HCT116 (cell line): Measurements from ENCODE around the gene DAPK1. TPM values are rescaled to one million over a fixed set of nuclear protein-coding genes. Genes with fewer than 3 reads are reported as not detected.

ENCODE experiments used
- ATAC-seq: fragments of 200-7000 bp; cut with Tn5 transposase; 2 replicates; pipeline ENCODE4 v1.9.1; 2020; ENCODE audit warnings: mild to moderate bottlenecking, moderate library complexity
- BruUV-seq: library from RNA; stranded (reverse); fragments of 400-500 nt; replicated peaks from 2 replicates; lab custom pipeline; 2021; lab: Mats Ljungman, UMichigan
- CTCF ChIA-PET: fragments of 300-600 bp; sonication (Branson Sonifier 250); formaldehyde crosslinking; loops from one replicate; lab custom pipeline; 2021; ENCODE audit warnings: antibody characterized with exemption; lab: Charles Lee
- POLR2A ChIA-PET: fragments of 300-600, 350-600 bp; sonication (Branson Sonifier 250); formaldehyde crosslinking; loops from one replicate; lab custom pipeline; 2021; ENCODE audit warnings: antibody characterized with exemption; lab: Charles Lee
- RAD21 ChIA-PET, 2 experiments: fragments of 300-600 bp; sonication (Branson Sonifier 250); formaldehyde crosslinking; loops; one replicate each; lab custom pipeline; 2023; ENCODE audit warnings: low total read pairs in 2 of 2; ENCODE audit not compliant: uncharacterized antibody in 2 of 2, unreplicated experiment in 2 of 2, low non-redundant PET in 1 of 2; lab: Charles Lee
- DNase-seq: peaks from one replicate; pipeline ENCODE4 v3.0.0-alpha.2; 2010; ENCODE audit warnings: low read depth, low spot score
- H2AFZ ChIP-seq: fragments of 200-600 bp; shearing (Covaris generic), sonication (generic); 2 replicates; pipeline ENCODE4 v1.6.1; 2017; ENCODE audit warnings: low read depth, mixed run types, mixed read lengths, antibody characterized with exemption, low read length; ENCODE audit not compliant: poor library complexity, severe bottlenecking
- H3K27ac ChIP-seq: 2 replicates; pipeline ENCODE4 v1.5.1; 2012; ENCODE audit warnings: low read depth, low read length
- H3K27me3 ChIP-seq: fragments of 200-600 bp; sonication (generic); 2 replicates; pipeline ENCODE4 v1.6.1; 2016; ENCODE audit warnings: mixed run types, low read length, mixed read lengths; ENCODE audit not compliant: insufficient read depth
- H3K36me3 ChIP-seq, 2 experiments: fragments of 200-500 bp in 1 of 2; fragments of 200-600 bp in 1 of 2; sonication (Bioruptor generic) in 1 of 2; sonication (generic) in 1 of 2; 2 replicates each; pipeline versions ENCODE4 v1.5.1 to v1.6.1; 2014 to 2016; ENCODE audit warnings: low read length in 2 of 2, inconsistent platforms in 1 of 2, mixed read lengths in 1 of 2, mixed run types in 1 of 2; ENCODE audit not compliant: insufficient read depth in 2 of 2, control insufficient read depth in 1 of 2
- H3K4me1 ChIP-seq, 2 experiments: fragments of 200-600 bp in 1 of 2; sonication (generic) in 1 of 2; 2 replicates each; pipeline versions ENCODE4 v1.5.1 to v1.6.1; 2012 to 2017; ENCODE audit warnings: low read length in 2 of 2, inconsistent platforms in 1 of 2, mild to moderate bottlenecking in 1 of 2, mixed read lengths in 1 of 2, mixed run types in 1 of 2, moderate library complexity in 1 of 2; ENCODE audit not compliant: insufficient read depth in 2 of 2, control insufficient read depth in 1 of 2
- H3K4me2 ChIP-seq: fragments of 200-600 bp; sonication (generic); 2 replicates; pipeline ENCODE4 v1.6.1; 2017; ENCODE audit warnings: mixed run types, low read length, mixed read lengths
- H3K4me3 ChIP-seq, 2 experiments: fragments of 200-600 bp in 1 of 2; sonication (generic) in 1 of 2; replicated peaks in 1 of 2; 2 replicates each; pipeline ENCODE4 v1.5.1; 2011 to 2016; ENCODE audit warnings: low read length in 2 of 2, control low read depth in 1 of 2, low read depth in 1 of 2, mild to moderate bottlenecking in 1 of 2, mixed read lengths in 1 of 2, mixed run types in 1 of 2
- H3K79me2 ChIP-seq: fragments of 200-600 bp; sonication (generic); 2 replicates; pipeline ENCODE4 v1.6.1; 2017; ENCODE audit warnings: mild to moderate bottlenecking, mixed run types, low read length, moderate library complexity, mixed read lengths; ENCODE audit not compliant: insufficient read depth
- H3K9ac ChIP-seq: fragments of 200-600 bp; sonication (generic); 2 replicates; pipeline ENCODE4 v1.6.1; 2016; ENCODE audit warnings: low read length, mixed read lengths
- H3K9me2 ChIP-seq: fragments of 200-600 bp; sonication (generic), shearing (Covaris generic); 2 replicates; pipeline ENCODE4 v1.6.1; 2017; ENCODE audit warnings: mixed run types, mild to moderate bottlenecking, moderate library complexity; ENCODE audit not compliant: insufficient read depth
- H3K9me3 ChIP-seq, 2 experiments: fragments of 200-500 bp in 1 of 2; fragments of 200-600 bp in 1 of 2; sonication (Bioruptor generic) in 1 of 2; sonication (generic) in 1 of 2; 2 replicates each; pipeline ENCODE4 v1.6.1; 2014 to 2017; ENCODE audit warnings: low read length in 2 of 2, mixed read lengths in 2 of 2, inconsistent platforms in 1 of 2, low read depth in 1 of 2, mild to moderate bottlenecking in 1 of 2, mixed run types in 1 of 2, moderate library complexity in 1 of 2; ENCODE audit not compliant: control insufficient read depth in 1 of 2, insufficient read depth in 1 of 2
- H4K20me1 ChIP-seq: fragments of 200-600 bp; sonication (generic), shearing (Covaris generic); 2 replicates; pipeline ENCODE4 v1.6.1; 2017; ENCODE audit warnings: mixed run types, mild to moderate bottlenecking, moderate library complexity; ENCODE audit not compliant: insufficient read depth
- ATF3 ChIP-seq: IDR thresholded peaks from 2 replicates; pipeline ENCODE4 v1.6.1; 2012
- CBX3 ChIP-seq: IDR thresholded peaks from 2 replicates; pipeline ENCODE4 v1.6.1; 2012; ENCODE audit warnings: low read depth
- CEBPB ChIP-seq: IDR thresholded peaks from 2 replicates; pipeline ENCODE4 v1.6.1; 2012; ENCODE audit warnings: low read depth
- EGR1 ChIP-seq: IDR thresholded peaks from 2 replicates; pipeline ENCODE4 v1.6.1; 2012; ENCODE audit warnings: low read depth
- ELF1 ChIP-seq: IDR thresholded peaks from 2 replicates; pipeline ENCODE4 v1.6.1; 2012; ENCODE audit warnings: low read depth, borderline replicate concordance
- EZH2 ChIP-seq: fragments of 200-600 bp; sonication (generic); IDR thresholded peaks from 2 replicates; pipeline ENCODE4 v1.6.1; 2017; ENCODE audit warnings: antibody characterized with exemption, mixed run types
- FOSL1 ChIP-seq: IDR thresholded peaks from 2 replicates; pipeline ENCODE4 v1.6.1; 2012; ENCODE audit warnings: low read depth
- JUND ChIP-seq: IDR thresholded peaks from 2 replicates; pipeline ENCODE4 v1.6.1; 2012
- MAX ChIP-seq: IDR thresholded peaks from 2 replicates; pipeline ENCODE4 v1.6.1; 2012
- POLR2AphosphoS5 ChIP-seq: IDR thresholded peaks from 2 replicates; pipeline ENCODE4 v1.6.1; 2011; ENCODE audit warnings: mild to moderate bottlenecking, low read depth, low read length, moderate library complexity
- RAD21 ChIP-seq: IDR thresholded peaks from 2 replicates; pipeline ENCODE4 v1.6.1; 2012; ENCODE audit warnings: low read depth, mild to moderate bottlenecking
- REST ChIP-seq: IDR thresholded peaks from 2 replicates; pipeline ENCODE4 v1.6.1; 2012; ENCODE audit warnings: low read depth
- SIN3A ChIP-seq: IDR thresholded peaks from 2 replicates; pipeline ENCODE4 v1.6.1; 2012; ENCODE audit warnings: low read depth
- SP1 ChIP-seq: IDR thresholded peaks from 2 replicates; pipeline ENCODE4 v1.6.1; 2012; ENCODE audit warnings: low read depth
- SRF ChIP-seq: IDR thresholded peaks from 2 replicates; pipeline ENCODE4 v1.6.1; 2012; ENCODE audit warnings: low read depth
- TCF7L2 ChIP-seq: IDR thresholded peaks from 2 replicates; pipeline ENCODE4 v1.7.0; 2011; ENCODE audit warnings: borderline replicate concordance, inconsistent platforms; ENCODE audit not compliant: insufficient read depth, insufficient read length; ENCODE audit errors: extremely low read depth
- ZBTB33 ChIP-seq: IDR thresholded peaks from 2 replicates; pipeline ENCODE4 v1.6.1; 2011; ENCODE audit warnings: mild to moderate bottlenecking, low read length, moderate library complexity; ENCODE audit not compliant: insufficient replicate concordance; ENCODE audit errors: extremely low read depth
- ZFX ChIP-seq: fragments of 450-650 bp; IDR thresholded peaks from 2 replicates; pipeline ENCODE4 v1.6.1; 2017
- ZNF274 ChIP-seq: fragments of 200-500 bp; sonication (Bioruptor generic); IDR thresholded peaks from 2 replicates; pipeline ENCODE4 v1.6.1; 2014; ENCODE audit warnings: mild to moderate bottlenecking, low read depth, low read length, inconsistent platforms
- intact Hi-C: fragments of 100-400 bp; cut with micrococcal nuclease; formaldehyde crosslinking; loops from 2 replicates; pipeline ENCODE4 v1.10.0; 2022
- total RNA-seq: library from RNA; stranded (reverse); gene quantifications from one replicate; pipeline ENCODE4 v1.2.1, GENCODE V29; 2021; ENCODE audit not compliant: unreplicated experiment

The DAPK1 gene
- total RNA-seq, 1 experiment from 2014 or later = 5.6 TPM

- Histone ChIP-seq H2AFZ (no peak overlapping the region), H3K4me2 (no peak overlapping the region), H3K9me2 (no peaks in the 10 kb centered on the region), H3K27me3 (no peaks in the 10 kb centered on the region), H3K9ac (no peak overlapping the region), H3K4me1 (peaks cover 3 to 16% of the 10 kb centered on the region in 2 experiments; a peak in 3 of 4 replicates), H3K27ac (no peak overlapping the region), H3K36me3 (no peaks in the 10 kb centered on the region), H4K20me1 (no peaks in the 10 kb centered on the region), H3K9me3 (no peaks in the 10 kb centered on the region), H3K4me3 (no peak overlapping the region), H3K79me2 (no peaks in the 10 kb centered on the region)
- DNase-seq = no peak
- intact Hi-C loops = no loop called here
- POLR2A ChIA-PET = no interaction called here
- TF ChIP-seq ZNF274 = no peak
- TF ChIP-seq SRF = no peak
- no peak for TF ChIP-seq EGR1
- TF ChIP-seq POLR2AphosphoS5 = no peak
- TF ChIP-seq CBX3 = no peak
- no peak for TF ChIP-seq SIN3A
- TF ChIP-seq CEBPB = no peak
- TF ChIP-seq ATF3 = no peak
- TF ChIP-seq MAX = no peak
- TF ChIP-seq EZH2 = no peak
- TF ChIP-seq ZBTB33 = no peak
- TF ChIP-seq JUND = no peak
- TF ChIP-seq RAD21 = no peak
- TF ChIP-seq TCF7L2 = no peak
- TF ChIP-seq FOSL1 = no peak
- no peak for TF ChIP-seq REST
- no peak for TF ChIP-seq SP1
- TF ChIP-seq ELF1 = no peak
- TF ChIP-seq ZFX = no peak
- no peak for ATAC-seq
- BruUV-seq = no TSS peak
- RAD21 ChIA-PET = no interaction called here
- CTCF ChIA-PET = no interaction called here
Observed at GRCh38 chr9:87507576-87507975, 9.9 kb downstream of the DAPK1 start.
